GM18861 (cell line): ENCODE measurements around the gene ESD.
"Not testable (repeated sequence)": the region's sequence is repeated elsewhere in the genome, so short reads cannot be mapped to it uniquely, and the experiment has no call there.

ENCODE experiments used
- ATAC-seq: cut with Tn5 transposase; IDR thresholded peaks from one replicate; pipeline ENCODE4 v1.9.1; 2021; ENCODE audit not compliant: unreplicated experiment

ESD gene

DNA sequence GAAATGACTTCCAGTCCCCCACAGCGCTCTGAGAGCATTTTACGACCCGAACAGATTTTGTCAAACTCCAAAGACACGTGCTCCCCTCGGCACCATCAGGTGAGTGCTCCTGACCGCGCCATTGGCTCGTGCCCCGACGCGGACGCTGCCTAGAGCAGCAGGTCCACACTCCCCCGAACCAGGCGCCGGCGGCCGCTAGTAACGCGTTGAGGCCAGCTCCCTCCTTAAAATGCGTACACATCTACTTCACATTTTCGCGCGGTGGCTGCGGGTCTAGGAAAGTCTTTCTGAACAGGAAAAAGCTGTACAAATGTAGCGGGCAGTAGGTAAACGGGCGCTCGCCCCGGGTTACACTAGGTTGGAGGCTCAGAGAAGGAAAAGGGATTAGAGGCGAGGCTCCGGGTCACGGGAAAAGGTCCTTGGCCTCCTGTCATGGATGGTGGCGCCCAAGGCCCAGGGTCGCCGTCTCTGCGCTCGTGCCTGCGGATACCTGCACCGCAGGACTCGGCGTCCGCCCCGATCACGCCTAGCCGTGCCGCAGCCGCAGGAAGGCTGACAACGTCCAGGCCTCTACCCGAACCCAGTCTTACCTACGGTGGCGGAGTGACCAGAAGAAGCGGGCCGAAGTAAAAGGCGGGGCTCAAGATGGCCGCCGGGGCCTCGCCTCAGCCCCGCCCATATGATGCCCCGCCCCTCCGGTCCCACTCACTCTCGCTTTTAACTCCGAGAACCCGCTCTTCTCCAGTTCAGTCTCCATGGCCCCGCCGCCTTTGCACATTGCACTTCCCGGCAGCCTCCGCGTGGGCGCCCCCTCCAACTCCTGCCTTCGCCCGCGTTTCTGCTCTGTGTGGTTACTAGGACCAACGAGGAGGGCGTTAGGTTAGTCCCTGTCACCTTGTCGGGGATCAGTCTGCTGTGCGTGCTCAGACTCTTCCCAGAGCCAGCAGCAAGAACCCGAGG, at the start of gene ESD:
TSS of gene ESD (minus strand) at position 647 of the 960 bp plus-strand sequence. CDS start 5,748 bp downstream, outside the sequence.
- ATAC-seq = peak; percentile 77

GRCh38 chr13:46846726-46847125, 49.8 kb upstream of the ESD start:
- no peak for ATAC-seq

GRCh38 chr13:46845146-46845545, 48.2 kb upstream of the ESD start:
- ATAC-seq = no peak

DNA sequence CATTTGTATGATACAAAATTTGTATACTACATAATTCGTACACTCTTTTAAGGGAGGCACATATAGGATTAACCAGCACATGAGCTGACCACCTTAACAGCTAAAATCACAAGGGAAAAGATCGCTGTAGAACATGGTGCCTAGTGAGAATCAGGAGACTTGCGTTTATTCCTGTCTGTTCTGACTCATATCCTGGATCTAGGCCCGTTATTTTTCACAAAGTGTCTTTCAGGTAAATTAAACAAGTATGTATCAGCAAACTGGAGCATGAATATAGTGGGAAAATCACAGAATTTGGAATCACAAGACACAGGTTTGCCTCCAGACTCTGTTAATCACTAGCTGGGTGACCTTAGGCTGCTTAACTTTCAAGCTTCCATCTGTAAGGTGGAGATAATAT, 47.5 kb upstream of the ESD start:
- ATAC-seq = no peak

DNA sequence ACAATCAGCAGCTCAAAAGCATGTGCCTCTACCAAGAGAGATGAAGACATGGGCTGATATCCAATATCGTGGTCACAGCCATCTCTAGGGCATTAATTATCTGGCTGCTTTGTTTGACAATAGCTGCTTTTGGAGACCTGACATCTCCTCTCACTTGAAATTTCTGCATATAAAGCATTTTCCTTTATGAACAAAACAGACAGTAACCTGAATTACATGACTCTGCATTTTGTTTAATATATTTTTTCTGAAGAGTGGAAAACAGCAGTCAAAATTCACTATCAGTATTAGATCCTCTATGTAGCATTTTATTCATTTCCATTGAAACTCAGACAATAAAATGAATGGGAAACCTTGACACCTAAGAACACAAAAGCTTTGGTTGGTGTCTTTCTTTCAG, 42.4 kb upstream of the ESD start:
- no peak for ATAC-seq

- ATAC-seq = no peak
Measured at GRCh38 chr13:46834657-46835056, 37.7 kb upstream of the ESD start.

GRCh38 chr13:46831588-46832194, 34.7 kb upstream of the ESD start:
- ATAC-seq = peak; percentile 64

- ATAC-seq = no peak
Measured at GRCh38 chr13:46830405-46831005, 33.5 kb upstream of the ESD start.

DNA sequence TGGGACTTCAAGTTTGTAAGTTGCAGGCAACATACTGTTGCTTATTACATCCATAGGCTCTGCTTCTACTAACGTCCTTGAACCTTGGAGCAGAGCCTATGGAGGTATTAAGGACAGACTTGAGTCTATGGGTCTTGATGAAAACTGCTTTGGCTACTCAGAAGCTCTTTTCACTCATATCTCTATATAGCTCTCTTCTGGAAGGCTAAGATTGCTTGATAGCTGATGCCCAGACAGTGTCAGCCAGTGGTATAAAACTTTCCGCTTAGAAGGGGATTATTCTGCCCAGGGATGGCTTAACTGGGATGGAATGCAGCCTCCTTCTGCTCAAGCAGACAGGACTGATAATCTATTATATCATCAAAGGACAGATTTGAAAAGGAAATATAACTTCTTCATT, 25.6 kb upstream of the ESD start:
- no peak for ATAC-seq

DNA sequence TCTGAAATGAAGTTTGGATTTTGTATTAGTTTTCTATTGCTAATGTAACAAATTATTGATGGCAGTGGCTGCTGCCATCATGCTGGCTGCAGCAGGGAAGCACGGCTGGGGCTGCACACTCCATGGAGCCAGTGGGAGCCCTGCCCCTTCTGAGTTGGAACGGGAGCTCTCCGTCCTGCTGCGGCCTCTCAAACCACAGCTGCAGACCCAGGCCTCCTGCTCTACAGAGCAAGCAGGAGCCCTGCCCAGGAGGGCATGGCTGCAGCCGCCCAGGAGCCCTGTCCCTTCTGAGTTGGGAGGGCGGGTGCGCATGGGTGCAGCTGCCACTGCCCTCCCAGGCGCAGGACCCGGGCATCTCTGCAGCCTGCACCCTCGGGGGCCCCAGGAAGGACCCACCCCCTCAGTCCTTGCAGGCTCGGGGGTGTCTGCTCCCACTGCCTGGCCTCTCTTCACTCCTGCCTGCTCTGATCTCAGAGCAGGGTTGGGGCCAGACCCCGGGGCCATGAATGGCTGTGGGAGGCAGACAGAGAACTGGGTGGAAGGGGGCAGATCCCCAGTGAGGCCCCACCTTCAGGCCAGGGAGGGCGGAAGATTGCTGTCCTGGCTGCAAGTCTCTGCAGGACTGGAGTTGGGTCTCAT, 21.0 kb upstream of the ESD start:
- ATAC-seq = no peak

DNA sequence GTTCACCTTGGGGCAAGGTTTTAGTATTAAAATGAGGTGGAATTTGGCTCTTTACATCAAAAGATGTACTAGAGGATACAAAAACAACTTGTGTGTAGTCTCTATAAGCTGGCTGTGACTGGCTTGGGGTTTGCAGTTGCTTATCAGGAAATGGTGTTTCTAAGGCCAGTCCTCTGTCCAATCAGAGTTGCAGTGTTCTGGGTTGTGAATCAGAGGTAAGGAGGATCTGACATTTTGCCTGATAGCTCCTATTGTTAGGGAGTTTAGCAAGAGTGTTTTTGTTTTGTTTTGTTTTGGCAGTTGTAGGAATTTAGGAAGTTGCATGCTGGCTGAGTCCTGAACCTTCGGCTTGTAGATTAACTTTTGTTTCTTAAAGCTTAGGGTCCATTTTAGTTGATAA, 20.1 kb upstream of the ESD start:
- ATAC-seq = no peak

- ATAC-seq = no peak
Measured at GRCh38 chr13:46816371-46816770, 19.4 kb upstream of the ESD start.

DNA sequence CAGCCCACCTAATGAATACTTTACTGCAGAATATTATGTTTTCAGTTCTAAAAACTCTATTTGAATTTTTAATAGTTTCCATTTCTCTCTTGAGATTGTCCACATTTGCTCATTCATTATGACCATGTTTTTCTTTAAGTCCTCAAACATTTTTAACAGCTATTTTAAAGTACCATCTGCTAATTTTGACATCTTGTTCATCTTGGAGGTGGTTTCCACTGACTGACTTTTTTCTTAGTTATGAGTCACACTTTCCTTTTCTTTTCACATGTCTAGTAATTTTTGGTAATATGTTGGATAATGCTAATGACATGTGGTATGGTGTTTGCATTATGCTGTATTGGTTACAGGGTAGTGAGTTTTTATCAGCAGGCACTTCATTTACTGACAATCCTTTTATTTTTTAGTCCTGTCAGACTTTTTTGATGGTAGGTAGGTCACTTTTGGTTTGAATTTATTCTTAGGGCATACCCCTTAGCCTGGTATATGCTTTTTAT, 15.4 kb upstream of the ESD start:
- ATAC-seq = no peak

DNA sequence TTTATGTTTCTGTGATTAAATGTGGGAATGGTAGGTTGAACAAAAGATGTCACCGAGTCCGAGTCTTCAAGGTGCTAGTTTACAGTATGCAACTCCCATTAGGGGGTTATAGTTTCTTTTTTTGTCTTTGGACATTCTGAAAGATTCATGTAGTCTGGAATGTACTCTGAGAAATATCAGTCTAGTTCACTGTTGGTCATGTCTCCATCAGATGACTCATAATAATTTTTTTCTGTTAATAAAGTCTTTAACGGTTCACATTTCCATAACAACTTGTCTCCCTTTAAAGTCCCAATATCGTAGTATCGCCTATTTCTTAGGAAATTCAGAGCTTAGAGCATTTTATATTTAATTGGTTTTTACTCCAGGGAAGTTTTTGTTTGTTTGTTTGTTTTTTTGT, 13.5 kb upstream of the ESD start:
- no peak for ATAC-seq

GRCh38 chr13:46804921-46805320, 8.0 kb upstream of the ESD start:
- not testable (repeated sequence) for ATAC-seq

DNA sequence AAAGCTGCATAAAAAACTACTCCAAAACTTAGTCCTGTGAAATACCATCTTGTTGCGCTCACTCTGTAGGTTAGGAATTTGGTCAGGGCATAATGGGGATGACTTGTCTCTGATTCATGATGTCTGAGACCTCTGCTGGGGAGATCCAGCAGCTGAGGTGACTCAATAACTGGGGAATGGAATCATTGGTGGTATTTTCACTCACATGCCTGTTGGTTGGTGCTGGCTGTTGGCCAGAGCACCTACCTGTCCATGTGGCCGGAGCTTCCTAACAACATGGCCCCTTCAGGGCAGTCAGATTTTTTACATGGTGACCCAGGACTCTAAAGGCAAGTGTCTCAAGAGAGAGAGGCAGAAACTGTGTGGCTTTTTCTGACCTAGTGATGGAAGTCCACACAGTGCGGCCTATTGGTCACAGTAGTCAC, 7.4 kb upstream of the ESD start:
- ATAC-seq = no peak

DNA sequence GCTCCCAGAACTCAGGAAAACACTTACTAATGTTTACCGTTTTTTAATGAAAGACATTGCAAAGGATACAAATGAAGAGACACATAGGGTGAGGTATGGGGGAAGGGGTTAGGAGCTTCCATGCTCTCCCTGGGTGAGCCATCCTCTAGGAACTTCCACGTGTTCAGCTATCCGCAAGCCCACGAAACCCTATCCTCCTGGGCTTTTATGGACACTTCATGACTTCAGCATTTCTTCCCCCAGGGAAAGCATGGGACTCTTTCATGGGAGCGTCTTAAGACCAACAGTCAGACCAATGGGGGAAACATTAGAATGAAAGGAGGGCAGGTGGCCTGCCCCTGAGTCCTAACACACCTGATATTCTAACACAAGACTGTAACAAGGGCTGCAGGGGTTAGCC, 6.6 kb upstream of the ESD start:
- ATAC-seq = no peak

DNA sequence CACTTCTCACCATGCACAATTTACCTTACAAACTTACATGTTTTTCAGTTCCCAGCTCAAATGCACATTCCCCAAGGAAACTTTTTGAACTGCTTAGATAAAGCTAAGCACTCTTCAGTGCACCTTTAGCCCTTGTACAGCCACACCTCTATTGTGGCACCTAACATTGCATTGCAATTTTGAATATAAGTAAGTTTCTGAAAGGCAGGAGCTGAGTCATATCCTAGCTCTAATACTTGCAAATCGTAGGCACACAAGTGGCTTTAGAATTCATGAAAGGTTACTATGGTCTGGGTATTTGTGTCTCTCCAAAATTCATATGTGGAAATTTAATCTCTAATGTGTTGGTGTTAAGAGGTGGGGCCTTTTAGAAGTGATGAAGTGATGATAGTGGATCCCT, 4.9 kb upstream of the ESD start:
- no peak for ATAC-seq

GRCh38 chr13:46799139-46799538, 2.2 kb upstream of the ESD start:
- no peak for ATAC-seq

DNA sequence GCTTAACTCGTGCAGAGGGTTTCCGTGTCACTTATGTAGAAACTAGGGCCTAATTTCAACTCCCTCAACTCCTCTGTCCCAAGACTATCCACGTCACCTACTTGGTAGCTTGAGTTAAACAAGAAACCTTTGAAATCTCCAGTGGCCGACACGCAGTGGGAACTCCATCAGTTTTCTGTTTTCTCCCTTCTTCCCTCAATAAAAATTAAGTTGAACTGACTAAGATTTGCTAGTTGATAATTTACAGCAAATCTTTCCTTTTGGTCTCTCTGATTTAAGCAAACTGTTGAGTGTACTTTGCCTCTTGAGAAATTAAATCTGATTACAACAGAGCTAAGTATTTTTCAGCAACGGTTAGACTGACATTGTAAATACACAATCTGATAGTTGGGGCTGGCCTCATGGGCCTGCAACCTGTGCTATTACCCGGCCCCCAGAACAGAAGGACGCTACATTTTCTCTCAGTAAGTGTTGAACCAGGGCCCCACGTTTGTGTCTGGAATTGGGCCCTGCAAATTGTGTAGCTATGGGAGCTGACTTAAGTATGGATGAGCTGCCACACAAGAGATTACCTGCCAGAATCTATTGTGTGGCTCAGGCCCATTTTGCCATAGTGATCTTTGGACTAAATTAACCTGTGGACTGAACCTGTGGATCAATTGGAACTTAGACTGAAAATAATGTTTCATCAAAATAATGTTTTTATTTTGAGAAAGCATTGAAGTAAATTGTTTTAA, 708 bp upstream of the ESD start:
- no peak for ATAC-seq

DNA sequence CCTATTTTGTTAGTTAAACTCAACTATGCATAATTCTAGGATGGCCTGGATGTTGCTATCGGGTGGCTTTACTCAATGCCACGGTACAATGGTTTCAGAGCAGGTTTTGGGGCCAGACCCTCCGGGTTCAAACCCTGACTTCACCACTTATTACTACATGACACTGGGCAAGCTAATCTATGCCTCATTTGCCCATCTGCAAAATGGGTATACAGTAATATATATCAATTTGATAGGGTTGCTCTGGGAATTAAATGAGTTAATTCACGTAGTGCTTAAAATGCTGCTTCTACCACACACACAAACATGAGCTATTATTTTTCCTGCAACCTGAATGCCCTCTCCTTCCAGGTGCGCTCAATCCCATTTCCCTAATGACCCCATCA, 839 bp downstream of the ESD start:
- ATAC-seq = no peak
